ENCODE data around the gene CASP10.

CASP10 gene

DNA sequence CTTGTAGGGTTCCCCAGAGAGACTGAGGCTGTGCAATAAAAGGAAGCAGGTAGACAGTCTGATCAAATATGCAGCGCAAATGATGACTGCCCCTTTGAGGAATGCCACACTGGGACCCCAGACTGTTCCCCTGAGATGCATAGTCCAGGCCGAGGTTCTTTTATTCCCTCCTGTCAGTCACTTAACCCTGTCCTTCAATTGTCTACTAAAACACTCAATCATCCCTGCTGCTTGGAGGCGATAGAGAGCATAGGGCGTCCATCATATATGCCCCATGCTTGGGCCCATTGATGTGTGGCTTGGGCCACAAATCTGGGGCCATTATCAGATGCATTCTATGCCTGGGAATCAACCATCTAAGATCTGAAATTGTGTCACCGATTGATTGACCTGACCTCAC lies 61.9 kb downstream of the CASP10 start:
- DNase-seq (ENCODE audit: low read depth), result no peak
- no peak for TF ChIP-seq CTCF (IDR thresholded peaks at IDR 0.05; ENCODE audit: low read depth, low read length, missing control alignments)
- no peak overlapping the region for H3K4me3 ChIP-seq (ENCODE audit: low read depth, low read length)

- no peak overlapping the region for H3K4me3 ChIP-seq (ENCODE audit: low read depth, low read length)
- no peak for TF ChIP-seq CTCF (IDR thresholded peaks at IDR 0.05; ENCODE audit: low read depth, low read length, missing control alignments)
- no peak for DNase-seq (ENCODE audit: low read depth)
These were observed 63.3 kb downstream of the CASP10 start for GRCh38 chr2:201246280-201246679.

DNA sequence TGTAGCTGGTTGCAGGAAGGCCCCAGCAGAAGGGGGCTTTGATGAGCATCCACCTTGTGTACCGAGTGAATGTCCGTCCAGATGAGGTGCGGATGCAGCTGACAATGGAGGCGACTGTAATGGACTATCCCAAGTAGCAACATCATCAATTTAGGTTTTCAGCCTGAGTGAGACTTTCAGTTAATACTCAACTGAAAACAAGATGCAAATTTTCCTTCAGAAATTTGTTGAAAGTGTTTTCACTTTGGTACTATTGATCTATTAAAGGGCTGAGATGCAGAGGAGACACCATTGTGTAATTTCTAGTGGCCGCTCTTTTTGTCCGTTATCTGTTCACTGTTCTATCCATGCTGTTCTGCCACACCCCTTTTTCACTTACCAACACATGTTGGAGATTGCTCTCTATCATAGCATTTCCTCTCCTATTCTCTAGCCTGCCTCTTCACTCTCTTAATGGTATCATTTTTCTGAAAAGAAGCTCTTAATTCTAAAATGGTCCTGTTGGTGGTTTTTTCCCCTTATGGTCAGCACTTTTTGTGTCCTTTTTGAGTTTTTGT lies 65.4 kb downstream of the CASP10 start:
- no peak for TF ChIP-seq CTCF (IDR thresholded peaks at IDR 0.05; ENCODE audit: low read depth, low read length, missing control alignments)
- no peak for DNase-seq (ENCODE audit: low read depth)
- no peak overlapping the region for H3K4me3 ChIP-seq (ENCODE audit: low read depth, low read length)

DNA sequence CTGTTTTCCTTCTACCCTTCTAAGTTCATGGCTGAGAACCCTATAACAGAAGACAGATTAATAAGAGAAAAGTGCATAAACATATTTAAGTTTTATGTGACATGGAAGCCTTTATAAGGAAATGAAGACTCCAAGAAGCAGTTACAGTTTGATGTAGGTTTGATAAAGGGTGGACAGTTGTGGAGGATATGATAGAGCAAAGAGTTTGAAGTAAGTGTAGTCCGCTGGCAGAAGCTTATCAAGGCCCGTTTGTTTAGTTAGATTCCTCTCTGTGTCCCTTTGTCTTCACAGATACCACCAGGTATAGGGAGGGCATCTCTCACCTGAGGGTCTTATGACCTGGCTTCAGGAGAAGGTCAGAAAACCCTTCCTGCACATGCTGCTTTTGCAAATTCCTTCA lies 66.9 kb downstream of the CASP10 start:
- TF ChIP-seq CTCF (IDR thresholded peaks at IDR 0.05; ENCODE audit: low read depth, low read length, missing control alignments), result no peak
- H3K4me3 ChIP-seq (ENCODE audit: low read depth, low read length), result no peak overlapping the region
- no peak for DNase-seq (ENCODE audit: low read depth)

- H3K4me3 ChIP-seq (ENCODE audit: low read depth, low read length), result no peak overlapping the region
- DNase-seq (ENCODE audit: low read depth), result no peak
- TF ChIP-seq CTCF (IDR thresholded peaks at IDR 0.05; ENCODE audit: low read depth, low read length, missing control alignments), result no peak
These were observed 67.8 kb downstream of the CASP10 start for GRCh38 chr2:201250741-201251140.

DNA sequence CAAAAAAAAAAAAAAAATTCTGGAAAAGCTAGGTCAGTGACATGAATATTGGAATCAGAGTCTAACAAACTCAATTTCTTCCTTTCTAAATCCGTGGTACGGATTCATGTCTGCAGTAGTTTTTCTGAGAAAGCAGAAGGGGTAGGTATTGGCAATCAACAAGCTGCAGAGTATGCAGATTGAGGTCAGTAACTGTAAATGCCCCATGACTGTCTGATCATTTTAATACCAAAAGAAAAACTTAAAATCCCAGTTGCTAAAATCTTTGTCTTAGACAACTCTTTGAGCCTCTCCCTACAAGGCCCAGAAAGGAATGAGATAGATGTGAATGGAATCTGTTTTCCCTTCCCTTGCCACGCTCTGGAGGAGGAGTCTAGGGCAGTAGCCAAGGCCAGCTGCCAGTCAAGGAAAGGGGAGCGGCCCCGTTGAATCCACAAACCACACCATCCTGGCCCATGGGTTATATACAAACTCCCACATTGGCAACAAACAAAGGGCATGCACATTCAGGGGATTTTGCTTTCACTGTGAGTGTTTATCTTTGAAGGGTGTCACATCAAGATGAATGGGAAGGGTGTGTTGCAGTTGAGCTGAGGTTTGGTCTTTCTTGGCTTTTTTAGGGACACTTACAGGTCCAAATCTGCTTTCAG lies 71.3 kb downstream of the CASP10 start:
- no peak overlapping the region for H3K4me3 ChIP-seq (ENCODE audit: low read depth, low read length)
- DNase-seq (ENCODE audit: low read depth), result no peak
- no peak for TF ChIP-seq CTCF (IDR thresholded peaks at IDR 0.05; ENCODE audit: low read depth, low read length, missing control alignments)

Data from GM12864 (cell line).